Pancreas (tissue), 10 donors: ENCODE data around the gene VPS26C. TPM values are rescaled to one million over a fixed set of nuclear protein-coding genes. Genes with fewer than 3 reads are reported as not detected.
A peak's percentile ranks its signal among the peaks of the same experiment; 100 is the strongest.

Experiments used
- ATAC-seq, 4 donors: fragments of 200-7000 bp; cut with Tn5 transposase; one replicate each; pipeline versions ENCODE4 v1.8.0 to v1.9.1; 2020; ENCODE audit warnings: mild to moderate bottlenecking in 4 of 4, moderate library complexity in 4 of 4
- DNase-seq, 6 donors: peaks; one replicate each; pipeline ENCODE4 v3.0.0-alpha.2; 2020
- FAIRE-seq: peaks from 2 replicates; lab custom pipeline; 2012; peaks lifted over from hg19 to GRCh38; lab: Jason Lieb, UNC
- H3K27ac ChIP-seq, 4 donors: fragments of 200-600 bp; sonication (generic); 1 replicate in 3 of 4; 2 replicates in 1 of 4; pipeline versions ENCODE4 v1.5.0 to v1.8.0; 2020
- H3K27me3 ChIP-seq, 4 donors: fragments of 200-600 bp; one replicate each; pipeline ENCODE4 v1.8.0; 2021
- H3K36me3 ChIP-seq, 3 donors: fragments of 200-600 bp; sonication (generic) in 1 of 3; one replicate each; pipeline versions ENCODE4 v1.5.0 to v1.8.0; 2020 to 2021
- H3K4me1 ChIP-seq, 3 donors: fragments of 200-600 bp; one replicate each; pipeline ENCODE4 v1.8.0; 2021
- H3K4me3 ChIP-seq, 4 donors: fragments of 200-600 bp; sonication (generic) in 2 of 4; one replicate each; pipeline versions ENCODE4 v1.5.0 to v1.8.0; 2020 to 2021
- H3K9me3 ChIP-seq, 4 donors: fragments of 200-600 bp; one replicate each; pipeline ENCODE4 v1.8.0; 2021
- CTCF ChIP-seq, 4 donors: fragments of 200-600 bp; sonication (generic) in 3 of 4; IDR thresholded peaks; one replicate each; pipeline versions ENCODE4 v1.5.0 to v1.8.0; 2021; ENCODE audit warnings: antibody characterized with exemption in 4 of 4
- WGBS, 2 donors: extraction: QIAGEN DNeasy Blood & Tissue Kit; methylation state at CpG; one replicate each; pipeline ENCODE4 v1.1.7; 2013; 5-methylcytosine and 5-hydroxymethylcytosine counted together
- intact Hi-C, 3 donors: fragments of 100-400 bp; cut with DNase I; formaldehyde crosslinking; loops; one replicate each; pipeline versions ENCODE4 v1.11.1 to v1.14.2; 2022
- polyA plus RNA-seq, 2 donors: library from polyadenylated mRNA; stranded (reverse); fragments of 200-250 nt; gene quantifications; one replicate each; pipeline ENCODE4 v1.2.3, GENCODE V29; 2013
- total RNA-seq, 6 donors: library from RNA; stranded (reverse); fragmentation: NEBNext Ultra II Directional in 4 of 6; extraction: Animal tissue kit (Norgen Biotek cat#: 25700) in 4 of 6; gene quantifications; one replicate each; pipeline versions ENCODE4 v1.2.1 to v1.2.4, GENCODE V29; 2021 to 2023
- donor health status: healthy with polysubstance abuse.
- donor health status: DM: no; HTN: no; CAD: no; lungs with moderate emphysema.
- donor health status: DM: no; HTN: no; CAD: no.
- donor health status: control.
- donor health status: control.
- donor health status: Bipolar disorder and iron deficiency.
- donor health status: DM: yes; HTN: yes; CAD: no.
- donor health status: DM: no; HTN: no; CAD: no.
- donor health status: DM: no; HTN: no; CAD: no.
- donor health status: DM: yes; HTN: yes; CAD: no.

VPS26C gene
- total and polyA plus RNA-seq, 8 donors: 8.5 to 29.9 (median 21.0) TPM

DNA sequence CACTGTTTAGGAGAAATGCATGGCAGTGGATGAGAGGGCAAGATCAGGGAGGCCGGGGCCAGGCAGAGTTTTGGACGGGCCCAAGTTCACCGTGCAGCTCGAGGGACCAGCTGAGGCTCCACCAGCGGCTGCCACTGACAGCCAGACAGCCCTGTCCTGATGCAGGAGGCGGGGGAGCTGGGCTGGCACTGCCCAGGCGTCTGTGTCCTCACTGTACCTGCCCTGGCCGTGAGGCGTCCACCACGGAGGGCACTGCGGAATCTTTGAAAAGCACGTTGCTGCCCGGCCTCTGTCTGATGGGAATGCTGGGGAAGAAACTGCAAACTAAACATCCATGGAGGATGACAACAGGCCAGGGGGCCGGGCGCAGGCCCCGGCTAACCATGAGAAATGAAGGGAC is 35.5 kb downstream of the VPS26C start:
- H3K27ac ChIP-seq: no peak overlapping the region
- no peaks in the 10 kb centered on the region for H3K4me1 ChIP-seq
- no peak for TF ChIP-seq CTCF (IDR thresholded peaks at IDR 0.05)
- no peak overlapping the region for H3K4me3 ChIP-seq
- 92 to 95% methylated on average over 16 of the region's 16 CpGs for WGBS, 2 donors
- H3K36me3 ChIP-seq: peaks cover 7 to 35% (median 16%) of the 10 kb centered on the region in 3 donors
- no peak for DNase-seq
- no peak for FAIRE-seq
- no peak for ATAC-seq
- intact Hi-C loops: no loop called here
- H3K27me3 ChIP-seq: no peaks in the 10 kb centered on the region
- no peaks in the 10 kb centered on the region for H3K9me3 ChIP-seq

GRCh38 chr21:37231249-37231645 is 35.9 kb downstream of the VPS26C start:
- DNase-seq (no peak), FAIRE-seq (no peak), ATAC-seq (no peak)
- intact Hi-C loops: no loop called here
- Histone ChIP-seq H3K4me1 (no peaks in the 10 kb centered on the region), H3K9me3 (no peaks in the 10 kb centered on the region), H3K27ac (no peak overlapping the region), H3K27me3 (no peaks in the 10 kb centered on the region), H3K4me3 (no peak overlapping the region), H3K36me3 (peaks cover 7 to 39% (median 16%) of the 10 kb centered on the region in 3 donors)
- TF ChIP-seq CTCF (IDR thresholded peaks at IDR 0.05): no peak
- WGBS, 2 donors: 83 to 88% methylated on average over 12 of the region's 12 CpGs

GRCh38 chr21:37230632-37231248 is 36.4 kb downstream of the VPS26C start:
- no peak for TF ChIP-seq CTCF (IDR thresholded peaks at IDR 0.05)
- Histone ChIP-seq H3K4me3 (no peak overlapping the region), H3K4me1 (no peaks in the 10 kb centered on the region), H3K9me3 (no peaks in the 10 kb centered on the region), H3K27ac (no peak overlapping the region), H3K27me3 (no peaks in the 10 kb centered on the region), H3K36me3 (peaks cover 7 to 43% (median 20%) of the 10 kb centered on the region in 3 donors)
- ATAC-seq (no peak), FAIRE-seq (no peak), DNase-seq (peak in 1 of 6 donors; percentile 60)
- intact Hi-C loops: no loop called here
- WGBS, 2 donors: 87 to 89% methylated on average over 23 of the region's 23 CpGs

GRCh38 chr21:37228003-37228400 is 39.1 kb downstream of the VPS26C start:
- Histone ChIP-seq H3K4me3 (no peak overlapping the region), H3K27ac (no peak overlapping the region), H3K27me3 (no peaks in the 10 kb centered on the region), H3K9me3 (no peaks in the 10 kb centered on the region), H3K36me3 (peaks cover 7 to 64% (median 29%) of the 10 kb centered on the region in 3 donors), H3K4me1 (no peaks in the 10 kb centered on the region)
- DNase-seq (peak in 1 of 6 donors; percentile 47), ATAC-seq (no peak), FAIRE-seq (no peak)
- no peak for TF ChIP-seq CTCF (IDR thresholded peaks at IDR 0.05)
- intact Hi-C loops: no loop called here
- WGBS, 2 donors: 97 to 98% methylated on average over 16 of the region's 16 CpGs
